Anterior cingulate cortex (tissue), 58 donors: ENCODE measurements around the gene COPS2.
A peak's percentile ranks its signal among the peaks of the same experiment; 100 is the strongest.

Source experiments
- DNase-seq, 58 donors: peaks; one replicate each; lab custom pipeline; 2025; lab: John Stamatoyannopoulos, UW

The COPS2 gene

GRCh38 chr15:49163678-49164077, 8.3 kb upstream of the COPS2 start:
- DNase-seq, result no peak

DNA sequence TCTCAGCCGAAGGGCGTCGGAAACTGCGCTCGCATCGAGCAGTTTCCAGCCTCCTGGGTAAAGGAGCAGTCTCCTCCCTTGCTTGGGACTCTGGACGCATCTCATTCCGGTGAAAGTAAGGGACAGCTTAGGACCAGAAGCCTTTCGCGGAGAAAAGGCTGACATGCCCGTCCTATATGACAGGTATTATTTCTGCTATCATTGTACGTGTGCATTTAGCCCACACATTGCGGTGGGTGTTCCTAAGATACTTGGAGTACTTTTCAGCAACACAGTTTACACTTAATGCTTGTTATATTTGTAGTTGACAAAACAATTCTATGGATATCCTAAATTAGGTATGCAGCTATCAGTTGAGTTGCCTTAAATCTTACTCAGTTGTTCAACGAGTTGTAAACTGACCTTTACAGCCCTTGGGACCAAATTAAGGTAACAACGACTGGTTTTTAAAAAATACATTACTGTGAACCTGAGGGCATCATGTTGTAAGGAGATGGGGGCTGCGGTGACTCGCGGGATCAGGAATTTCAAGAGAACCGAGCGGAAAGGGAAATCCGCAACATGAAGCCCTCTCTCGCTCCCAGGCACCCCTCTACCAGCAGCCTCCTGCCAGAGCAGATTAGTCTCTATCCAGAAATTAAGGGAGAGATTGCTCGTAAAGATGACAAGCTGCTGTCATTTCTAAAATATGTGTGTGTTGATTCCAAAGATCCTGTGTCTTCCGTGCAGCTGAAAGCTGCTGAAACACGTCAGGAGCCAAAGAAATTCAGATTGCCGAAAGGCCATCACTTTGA, 632 bp upstream of the COPS2 start:
- peak in 10 of 58 donors; percentile 0 to 40 (median 6) for DNase-seq

DNA sequence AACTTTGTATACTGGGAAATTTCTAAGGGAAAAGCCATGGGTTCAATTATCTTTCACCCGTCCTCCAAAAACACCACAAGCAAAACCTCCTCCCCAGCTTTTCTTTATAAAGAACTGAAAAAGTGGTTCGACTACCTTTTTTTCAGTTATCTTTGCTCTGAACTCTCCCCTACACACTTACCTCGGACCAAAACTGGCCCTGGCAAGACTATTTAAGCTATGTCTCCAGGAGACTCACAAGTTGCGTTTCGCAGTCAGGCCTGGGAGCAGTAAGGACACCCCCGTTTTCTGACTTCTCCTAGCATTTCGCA, 645 bp downstream of the COPS2 start:
- DNase-seq, result no peak

DNA sequence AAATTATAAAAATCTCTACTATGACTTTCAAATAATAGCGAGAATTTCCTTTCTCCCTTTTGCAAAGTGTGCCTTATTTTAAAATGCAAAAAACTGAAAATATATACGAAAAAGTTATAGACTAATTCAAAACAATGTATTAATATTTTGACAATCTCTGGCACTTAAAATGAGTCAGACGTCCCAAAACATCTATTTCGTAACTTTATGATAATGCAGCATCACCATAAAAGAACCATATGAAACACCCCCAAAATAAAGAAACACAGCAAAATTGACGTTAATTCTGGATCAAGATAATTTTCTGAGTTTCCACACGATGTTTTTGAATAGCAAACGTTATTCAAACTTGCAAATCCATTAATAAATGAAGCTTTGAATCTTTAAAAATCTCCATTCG, 1.0 kb downstream of the COPS2 start:
- DNase-seq, result no peak

DNA sequence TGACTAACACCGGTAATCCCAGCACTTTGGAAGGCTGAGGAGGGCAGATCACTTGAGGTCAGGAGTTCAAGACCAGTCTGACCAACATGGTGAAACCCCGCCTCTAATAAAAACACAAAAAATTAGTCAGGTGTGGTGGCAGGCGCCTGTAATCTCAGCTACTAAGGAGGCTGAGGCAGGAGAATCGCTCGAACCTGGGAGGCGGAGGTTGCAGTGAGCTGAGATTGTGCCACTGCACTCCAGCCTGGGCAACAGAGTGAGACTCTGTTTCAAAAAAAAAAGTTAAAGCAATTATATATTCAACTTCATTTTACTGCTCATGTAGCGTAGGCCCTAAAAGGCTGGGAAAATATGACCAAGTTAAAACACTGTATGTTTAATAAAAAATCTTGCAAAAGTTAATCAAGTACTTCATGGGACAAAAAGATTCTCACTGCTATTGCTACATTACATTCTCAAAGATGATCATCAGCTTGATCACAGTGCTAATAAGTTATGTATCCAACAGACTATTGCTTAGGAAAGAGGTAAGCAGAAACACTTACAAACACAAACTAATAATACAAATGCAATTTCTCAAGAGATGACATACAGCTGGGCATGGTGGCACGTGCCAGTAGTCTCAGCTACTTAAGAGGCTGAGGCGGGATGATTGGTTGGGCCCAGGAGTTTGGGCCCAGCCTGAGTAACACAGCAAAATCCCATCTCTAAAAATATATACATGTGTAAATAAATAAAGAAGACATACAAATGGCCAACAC, 2.7 kb downstream of the COPS2 start:
- no peak for DNase-seq

GRCh38 chr15:49151831-49152230, 3.6 kb downstream of the COPS2 start:
- DNase-seq, result no peak

DNA sequence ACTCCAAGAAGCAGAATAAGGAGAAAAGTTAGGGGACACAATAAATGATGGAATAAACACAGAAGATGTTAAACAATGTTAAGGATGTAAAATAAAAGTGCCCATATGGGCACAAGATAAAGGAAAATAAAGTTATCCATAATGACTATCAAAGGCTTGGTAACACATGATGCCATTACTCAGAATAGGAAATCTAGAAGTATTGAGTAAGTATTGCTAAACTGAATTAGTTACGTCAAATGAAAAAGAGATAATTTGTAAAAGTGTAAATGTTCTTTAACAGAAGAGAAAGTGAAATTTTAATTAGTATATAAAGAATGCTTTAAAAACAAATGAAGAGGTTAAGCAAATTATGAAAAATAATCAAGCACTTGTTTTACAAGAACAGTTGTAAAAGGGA, 6.7 kb downstream of the COPS2 start:
- DNase-seq, result no peak

GRCh38 chr15:49148298-49148697, 7.1 kb downstream of the COPS2 start:
- DNase-seq, result no peak

GRCh38 chr15:49145651-49146609, 9.5 kb downstream of the COPS2 start:
- DNase-seq, result peak in 21 of 58 donors; percentile 0 to 44 (median 5)

GRCh38 chr15:49137861-49138260, 17.5 kb downstream of the COPS2 start:
- DNase-seq, result no peak

DNA sequence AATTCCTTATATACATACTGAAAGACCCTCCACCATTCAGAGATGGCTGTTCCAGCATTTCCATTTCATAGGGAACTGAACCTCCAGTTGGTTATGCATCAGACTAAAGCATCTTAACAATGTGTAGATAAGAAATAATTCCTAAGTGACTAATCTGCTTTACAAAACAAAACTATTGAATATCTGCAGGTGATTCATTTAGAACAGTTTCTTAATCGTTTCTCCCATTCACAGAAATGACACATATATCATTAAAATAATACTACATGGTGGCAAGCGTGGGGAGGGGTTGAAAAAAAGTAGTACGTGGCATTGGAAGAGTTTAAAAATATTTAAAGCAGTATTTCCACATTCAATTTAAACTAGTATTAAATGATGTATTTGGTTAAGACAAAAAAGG, 19.5 kb downstream of the COPS2 start:
- no peak for DNase-seq

DNA sequence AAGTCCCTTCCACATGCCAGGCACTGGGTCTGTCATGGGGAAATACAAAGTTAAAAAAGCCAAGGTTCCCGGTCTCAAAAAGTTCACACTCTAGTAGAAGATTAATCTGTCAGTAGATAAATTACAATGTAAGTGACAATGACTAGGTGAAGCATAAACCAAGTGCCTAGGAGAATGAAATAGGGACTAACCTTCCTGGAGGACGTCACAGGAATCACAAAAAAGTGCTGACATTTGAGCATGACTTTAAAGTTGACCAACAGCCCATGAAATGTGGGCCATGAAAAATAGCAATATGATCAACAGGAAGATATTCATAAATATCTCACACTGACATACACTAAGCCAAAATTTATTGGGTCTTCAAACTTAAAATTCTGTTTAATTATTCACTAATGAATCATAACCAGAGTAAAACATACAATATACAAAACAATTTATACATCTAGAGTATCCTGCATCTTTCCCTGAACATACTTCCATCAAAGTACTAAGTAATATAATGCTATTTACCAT, 20.0 kb downstream of the COPS2 start:
- no peak for DNase-seq

DNA sequence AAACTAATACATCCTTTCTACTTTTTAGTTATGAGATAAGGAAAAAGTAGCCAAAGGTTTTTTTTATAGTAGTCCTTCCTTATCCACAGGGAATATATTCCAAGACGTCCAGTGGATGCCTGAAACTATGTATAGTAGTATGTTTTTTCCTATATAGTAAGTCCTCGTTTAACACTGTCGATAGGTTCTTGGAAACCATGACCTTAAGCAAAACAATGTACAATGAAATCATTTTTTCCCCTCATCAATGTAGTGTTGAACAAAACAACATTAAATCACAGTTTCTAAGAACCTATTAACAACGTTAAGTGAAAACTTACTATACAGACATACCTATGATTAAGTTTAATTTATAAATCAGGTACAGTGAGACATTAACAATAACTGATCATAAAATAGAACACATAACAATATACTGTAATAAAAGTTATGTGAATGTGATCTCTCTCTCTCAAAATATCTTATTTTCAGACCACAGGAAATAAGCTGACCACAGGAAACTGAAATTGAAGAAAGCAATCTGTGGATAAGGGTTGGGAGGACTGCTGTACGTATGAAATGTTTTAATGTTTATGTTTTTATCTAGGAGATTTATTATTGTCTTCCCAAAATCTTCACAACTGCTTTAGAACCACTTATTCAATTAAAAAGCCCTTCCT, 20.6 kb downstream of the COPS2 start:
- no peak for DNase-seq

DNA sequence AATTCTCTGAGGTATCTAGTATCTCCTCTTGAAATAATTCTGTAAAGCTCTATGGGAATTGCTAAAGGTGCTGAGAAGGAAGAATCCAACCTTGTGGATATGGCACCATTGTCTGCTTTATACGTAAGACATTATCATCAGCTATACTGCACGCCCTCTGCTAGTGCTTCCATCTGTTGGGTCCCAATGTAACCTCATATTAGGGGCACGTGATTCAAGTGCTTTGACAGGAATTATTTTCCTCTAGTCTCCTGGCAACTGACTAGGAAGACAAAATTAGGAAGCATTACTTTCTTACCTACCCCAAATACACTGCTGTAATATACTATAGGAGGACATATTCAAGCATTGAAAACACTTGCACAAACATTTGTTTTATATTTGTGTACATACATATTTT, 24.0 kb downstream of the COPS2 start:
- no peak for DNase-seq

GRCh38 chr15:49124371-49124770, 31.0 kb downstream of the COPS2 start:
- no peak for DNase-seq

GRCh38 chr15:49122541-49123062, 32.8 kb downstream of the COPS2 start:
- DNase-seq, result no peak

DNA sequence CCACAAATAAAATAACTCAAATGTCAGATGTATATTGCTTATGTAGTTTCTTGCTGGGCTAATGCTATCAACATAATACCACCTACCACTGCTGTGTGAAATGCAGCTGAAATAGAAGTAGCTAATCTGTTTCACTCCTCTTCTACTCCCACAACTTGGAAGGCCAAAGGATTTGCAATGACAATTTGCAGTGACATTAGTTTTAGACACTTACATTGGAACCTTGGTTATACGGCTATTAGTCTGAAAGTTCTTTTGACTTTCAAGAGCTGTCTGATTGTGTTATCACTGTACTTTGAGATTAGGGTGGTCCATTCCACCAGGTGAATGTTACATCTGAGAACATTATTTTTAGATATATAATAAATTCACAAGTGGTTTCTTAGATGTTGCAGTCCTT, 33.5 kb downstream of the COPS2 start:
- DNase-seq, result no peak

GRCh38 chr15:49120832-49121231, 34.6 kb downstream of the COPS2 start:
- DNase-seq, result no peak

DNA sequence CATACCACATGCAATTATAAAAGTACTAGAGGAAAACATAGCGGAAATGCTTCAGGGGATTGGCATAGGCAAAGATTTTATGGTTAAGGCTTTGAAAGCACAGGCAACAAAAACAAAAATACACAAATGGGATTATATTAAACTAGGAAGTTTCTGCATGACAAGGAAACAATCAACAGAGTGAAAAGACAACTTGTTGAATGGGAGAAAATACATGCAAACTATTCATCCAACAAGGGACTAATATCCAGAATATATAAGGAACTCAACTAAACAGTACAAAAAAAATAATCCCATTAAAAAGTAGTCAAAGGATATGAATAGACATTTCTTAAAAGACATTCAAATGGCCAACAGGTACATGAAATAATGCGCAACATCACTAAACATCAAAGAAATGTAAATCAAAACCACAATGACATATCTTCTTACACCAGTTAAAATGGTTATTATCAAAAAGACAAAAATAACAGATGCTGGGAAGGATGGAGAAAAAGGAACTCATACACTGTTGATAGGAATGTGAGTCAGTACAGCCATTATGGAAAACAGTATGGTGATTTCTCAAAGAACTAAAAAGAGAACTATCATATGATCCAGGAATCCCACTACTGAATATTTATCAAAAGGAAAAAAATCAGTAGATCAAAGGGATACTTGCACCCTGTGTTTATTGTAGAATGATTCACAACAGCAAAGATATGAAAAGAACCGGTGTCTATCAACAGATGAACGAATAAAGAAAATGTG, 39.1 kb downstream of the COPS2 start:
- DNase-seq, result no peak
